ENCODE measurements around the gene WDR7.

Gene WDR7

DNA sequence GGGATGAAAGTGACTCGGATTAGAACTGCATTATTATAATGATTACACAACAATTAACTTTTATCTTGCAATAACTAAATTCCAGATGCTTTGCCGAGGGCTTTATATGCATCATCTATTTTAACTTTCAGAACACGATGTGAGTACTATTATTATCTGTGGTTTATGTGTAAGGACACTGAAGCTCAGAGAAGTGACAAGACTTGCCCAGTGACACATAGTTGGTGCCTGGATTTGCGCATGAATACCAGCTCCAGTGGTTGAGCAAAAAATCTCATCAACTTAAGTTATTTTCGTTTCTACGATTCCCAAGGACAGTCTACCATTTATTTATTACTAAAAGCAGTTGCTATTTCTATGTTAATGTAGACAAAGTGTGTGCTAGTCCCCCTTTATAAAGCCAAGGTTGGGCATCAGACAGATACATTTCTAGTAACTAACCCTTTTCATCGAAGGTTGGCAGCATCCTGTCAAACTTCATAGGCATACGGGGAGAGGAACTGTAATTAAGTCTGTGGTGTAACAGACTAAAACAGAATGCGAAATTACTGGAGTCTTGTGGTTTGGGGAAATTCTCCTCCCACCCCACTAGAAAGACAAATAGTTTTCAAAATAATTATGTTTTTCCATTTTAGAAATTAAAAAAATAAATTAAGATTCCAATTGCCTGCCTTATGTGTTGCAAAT is 422.5 kb downstream of the WDR7 start:
- Histone ChIP-seq H3K4me3 (ENCODE audit: low read length) (no peak overlapping the region), H3K4me1 (ENCODE audit: insufficient read depth, low read length) (peaks cover 9% of the 10 kb centered on the region), H3K36me3 (ENCODE audit: insufficient read depth, low read length) (no peaks in the 10 kb centered on the region), H2AFZ (ENCODE audit: low read depth, low read length) (no peak overlapping the region), H3K27me3 (ENCODE audit: insufficient read depth, low read length) (peaks cover 8% of the 10 kb centered on the region), H3K9me3 (ENCODE audit: low read length) (no peaks in the 10 kb centered on the region)

DNA sequence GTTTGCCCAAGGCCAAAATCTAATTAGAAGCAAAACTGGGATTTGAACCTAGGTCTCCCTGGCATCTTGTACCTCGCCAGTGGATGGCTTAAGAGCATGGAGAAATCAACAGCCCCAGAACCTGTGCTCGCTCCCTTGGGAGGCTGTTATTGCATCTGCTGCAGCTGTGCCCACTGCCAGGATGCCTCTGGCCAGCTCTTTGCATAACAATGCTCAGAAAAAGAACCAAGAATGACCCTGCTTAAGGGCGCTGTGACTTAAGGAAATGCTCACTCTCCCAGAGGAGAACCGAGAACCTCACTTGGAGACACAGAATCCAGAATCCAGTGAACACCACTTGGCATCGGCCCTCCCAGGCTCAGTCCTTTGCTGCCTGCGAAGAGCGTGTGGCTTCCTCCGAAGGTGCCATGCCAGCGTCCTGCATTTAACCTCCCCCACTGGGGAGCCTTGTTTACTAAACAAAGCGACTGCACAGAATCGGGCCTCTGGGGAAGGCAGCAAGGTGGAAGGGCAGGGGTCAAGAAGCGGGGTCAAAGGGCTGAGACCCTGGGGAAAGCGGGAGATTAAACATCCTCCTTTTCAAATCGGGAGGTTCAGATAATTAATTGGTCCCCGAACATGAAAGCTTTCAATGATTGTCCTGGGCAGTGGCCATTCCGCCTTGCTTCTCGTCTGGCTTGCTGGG is 424.7 kb downstream of the WDR7 start:
- Histone ChIP-seq H3K4me1 (ENCODE audit: insufficient read depth, low read length) (peaks cover 9% of the 10 kb centered on the region), H3K27me3 (ENCODE audit: insufficient read depth, low read length) (peaks cover 12% of the 10 kb centered on the region), H2AFZ (ENCODE audit: low read depth, low read length) (no peak overlapping the region)

DNA sequence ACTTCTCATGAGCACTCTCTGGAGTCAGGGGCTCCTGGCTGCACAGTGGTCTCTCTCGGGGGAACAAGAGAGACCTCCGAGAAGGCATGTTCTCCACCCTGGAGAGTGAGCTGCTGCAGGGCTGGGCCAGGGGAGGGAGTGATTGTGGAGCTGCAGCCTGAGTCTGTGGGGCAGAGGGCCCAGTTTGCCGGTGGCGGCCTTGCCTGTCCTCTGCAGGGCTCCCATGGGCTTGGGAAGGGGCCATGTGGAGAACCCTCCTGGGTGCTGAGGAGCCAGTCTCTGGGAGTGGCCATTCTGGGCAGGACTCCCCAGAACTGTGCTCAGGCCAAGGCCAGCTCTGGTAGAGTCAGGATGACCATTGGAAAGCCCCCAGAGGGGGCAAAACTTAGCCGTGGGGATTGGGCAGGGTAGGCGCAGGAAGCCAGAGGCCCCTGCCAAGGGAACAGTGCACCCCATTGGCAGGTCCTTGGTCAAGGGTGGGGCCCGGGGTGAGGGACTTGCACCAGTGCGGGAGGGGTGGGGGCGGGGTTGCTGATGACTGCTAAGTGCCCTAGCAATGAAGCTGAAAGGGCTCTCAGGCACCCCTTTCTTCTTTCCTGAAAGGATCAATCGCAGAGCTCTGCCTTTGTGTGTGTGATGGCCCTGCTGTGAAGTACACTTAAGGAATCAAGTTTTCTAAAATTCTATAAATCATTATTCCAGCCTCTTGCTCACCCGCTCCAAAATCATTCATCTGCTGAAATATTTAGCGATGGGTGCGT is 426.0 kb downstream of the WDR7 start:
- peaks cover 12% of the 10 kb centered on the region for H3K27me3 ChIP-seq (ENCODE audit: insufficient read depth, low read length)
- no peak overlapping the region for H2AFZ ChIP-seq (ENCODE audit: low read depth, low read length)
- peaks cover 9% of the 10 kb centered on the region for H3K4me1 ChIP-seq (ENCODE audit: insufficient read depth, low read length)
- H3K4me3 ChIP-seq (ENCODE audit: low read length): no peak overlapping the region
- no peaks in the 10 kb centered on the region for H3K9me3 ChIP-seq (ENCODE audit: low read length)
- H3K36me3 ChIP-seq (ENCODE audit: insufficient read depth, low read length): no peaks in the 10 kb centered on the region

More for the DNA sequence above, 424.7 kb downstream of the WDR7 start:
- no peak overlapping the region for H3K4me3 ChIP-seq (ENCODE audit: low read length)
- H3K9me3 ChIP-seq (ENCODE audit: low read length): no peaks in the 10 kb centered on the region
- no peaks in the 10 kb centered on the region for H3K36me3 ChIP-seq (ENCODE audit: insufficient read depth, low read length)

DNA sequence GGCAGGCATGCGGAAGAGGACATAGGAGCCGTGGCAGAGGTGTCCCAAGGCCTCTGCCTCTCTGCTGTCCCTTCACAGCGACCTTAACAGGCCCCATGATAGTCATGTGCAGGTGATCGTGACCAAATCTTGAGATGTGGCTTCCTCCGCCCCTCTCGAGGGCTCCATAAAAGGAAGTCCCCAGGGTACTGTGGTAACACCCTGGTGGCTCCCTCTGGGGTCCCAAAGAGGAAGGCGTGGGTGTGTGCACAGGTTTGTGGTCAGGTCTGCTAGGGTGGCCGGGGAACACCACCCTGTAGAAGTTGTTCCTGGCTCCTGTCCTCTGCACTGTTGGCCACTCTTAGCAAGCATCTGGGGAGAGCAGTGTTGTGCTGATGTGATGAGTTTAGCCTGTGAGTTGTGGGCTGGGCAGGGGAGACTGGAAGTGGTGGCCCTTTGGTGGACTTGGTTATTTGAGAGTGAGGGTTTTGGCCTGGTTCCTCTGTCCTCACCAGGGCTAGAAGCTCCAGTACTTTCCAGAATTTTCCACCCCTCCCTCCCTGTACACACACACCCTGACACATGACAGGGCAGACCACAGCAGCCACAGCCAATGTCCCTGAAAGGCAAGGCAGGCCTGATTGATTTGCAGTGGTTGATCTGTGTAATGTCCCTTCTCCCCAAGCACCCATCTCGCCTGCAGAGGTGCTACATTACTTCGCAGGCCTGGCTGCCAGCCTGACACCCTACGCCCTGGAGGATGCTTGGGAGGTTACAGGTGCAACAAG is 426.8 kb downstream of the WDR7 start:
- no peak overlapping the region for H2AFZ ChIP-seq (ENCODE audit: low read depth, low read length)
- H3K36me3 ChIP-seq (ENCODE audit: insufficient read depth, low read length): no peaks in the 10 kb centered on the region
- H3K9me3 ChIP-seq (ENCODE audit: low read length): no peaks in the 10 kb centered on the region
- peaks cover 12% of the 10 kb centered on the region for H3K27me3 ChIP-seq (ENCODE audit: insufficient read depth, low read length)
- H3K4me1 ChIP-seq (ENCODE audit: insufficient read depth, low read length): peaks cover 9% of the 10 kb centered on the region
- no peak overlapping the region for H3K4me3 ChIP-seq (ENCODE audit: low read length)

DNA sequence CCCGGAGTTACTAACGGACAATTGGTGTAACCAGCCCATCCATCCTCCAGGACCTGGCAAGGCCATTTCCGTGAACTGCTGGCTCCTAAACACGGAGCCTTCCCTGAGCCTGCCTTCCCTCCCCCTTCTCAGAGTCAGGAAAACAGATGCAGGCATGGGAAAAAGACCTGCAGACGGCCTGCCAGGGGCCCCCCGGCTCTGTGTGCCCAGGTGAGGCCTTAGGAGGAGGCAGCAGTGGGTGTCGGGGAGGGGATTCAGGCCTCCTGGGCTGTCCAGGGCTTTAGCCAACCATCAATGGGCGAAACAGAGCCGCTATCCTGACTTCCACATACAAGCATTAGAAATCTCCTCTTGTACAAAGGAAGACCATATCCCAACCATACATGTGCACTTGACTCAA is 427.5 kb downstream of the WDR7 start:
- H2AFZ ChIP-seq (ENCODE audit: low read depth, low read length): no peak overlapping the region
- H3K4me1 ChIP-seq (ENCODE audit: insufficient read depth, low read length): peaks cover 9% of the 10 kb centered on the region
- peaks cover 12% of the 10 kb centered on the region for H3K27me3 ChIP-seq (ENCODE audit: insufficient read depth, low read length)
- H3K4me3 ChIP-seq (ENCODE audit: low read length): no peak overlapping the region
- no peaks in the 10 kb centered on the region for H3K36me3 ChIP-seq (ENCODE audit: insufficient read depth, low read length)
- H3K9me3 ChIP-seq (ENCODE audit: low read length): peaks cover 2% of the 10 kb centered on the region

DNA sequence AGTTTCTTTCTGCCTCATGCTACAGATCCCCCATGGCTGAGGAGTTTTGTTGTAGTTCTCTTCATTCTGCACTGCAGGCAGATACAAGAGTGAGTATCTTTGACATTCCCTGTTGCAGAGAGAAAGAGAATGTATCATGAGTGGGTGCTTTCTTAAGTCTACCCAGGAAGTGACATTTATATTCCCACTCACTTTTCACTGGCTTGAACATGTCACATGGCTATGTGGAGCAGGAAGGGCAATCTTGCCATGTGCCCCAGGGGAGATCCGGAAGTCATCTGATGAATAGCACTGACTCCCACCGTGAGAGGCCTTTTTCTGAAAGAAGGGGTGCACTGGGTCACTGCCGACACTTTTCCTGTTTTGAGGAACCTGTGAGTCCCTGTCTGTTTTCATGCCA is 429.3 kb downstream of the WDR7 start:
- Histone ChIP-seq H3K9me3 (ENCODE audit: low read length) (peaks cover 2% of the 10 kb centered on the region), H3K4me3 (ENCODE audit: low read length) (no peak overlapping the region), H2AFZ (ENCODE audit: low read depth, low read length) (no peak overlapping the region), H3K36me3 (ENCODE audit: insufficient read depth, low read length) (no peaks in the 10 kb centered on the region), H3K4me1 (ENCODE audit: insufficient read depth, low read length) (peaks cover 5% of the 10 kb centered on the region), H3K27me3 (ENCODE audit: insufficient read depth, low read length) (peaks cover 15% of the 10 kb centered on the region)

DNA sequence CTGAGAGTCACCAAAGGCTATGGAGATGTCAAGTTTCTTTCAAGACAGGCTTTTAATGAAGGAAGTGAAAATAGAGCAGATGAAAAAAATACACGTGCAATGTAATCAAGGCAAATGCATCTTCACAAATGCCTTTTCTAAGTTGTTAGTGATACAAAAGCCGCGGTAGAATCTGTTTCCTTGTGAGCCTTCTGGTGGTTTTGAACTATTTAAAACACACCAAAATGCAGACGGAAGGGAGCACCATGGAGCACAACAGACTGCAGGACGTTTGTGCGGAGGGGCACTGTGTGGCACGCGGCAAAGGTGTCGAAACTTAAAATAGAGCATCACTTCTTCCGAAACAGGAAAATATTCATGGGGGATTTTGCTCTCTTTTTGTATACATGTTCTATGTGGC is 430.7 kb downstream of the WDR7 start:
- Histone ChIP-seq H3K9me3 (ENCODE audit: low read length) (peaks cover 2% of the 10 kb centered on the region), H3K27me3 (ENCODE audit: insufficient read depth, low read length) (peaks cover 11% of the 10 kb centered on the region), H3K36me3 (ENCODE audit: insufficient read depth, low read length) (no peaks in the 10 kb centered on the region), H3K4me1 (ENCODE audit: insufficient read depth, low read length) (no peaks in the 10 kb centered on the region), H2AFZ (ENCODE audit: low read depth, low read length) (no peak overlapping the region), H3K4me3 (ENCODE audit: low read length) (no peak overlapping the region)

DNA sequence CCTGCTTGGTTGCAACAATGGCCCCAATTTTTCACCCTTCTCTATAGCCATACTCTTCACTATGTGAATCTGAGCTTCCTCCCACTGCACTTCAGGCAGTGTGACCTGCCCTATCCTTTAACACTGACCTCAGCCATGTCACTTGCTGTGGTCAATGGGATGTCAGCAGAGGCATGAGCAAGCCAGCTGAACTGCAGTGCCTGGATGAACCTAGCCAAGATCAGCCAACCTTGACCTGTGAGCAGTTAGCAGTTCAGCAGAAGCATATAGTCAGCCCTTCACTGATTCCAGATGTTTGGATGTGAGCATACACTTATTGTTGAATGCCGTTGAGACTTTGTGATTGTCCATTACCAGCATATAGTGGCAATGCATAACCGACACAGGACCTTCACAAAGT is 432.3 kb downstream of the WDR7 start:
- Histone ChIP-seq H3K4me3 (ENCODE audit: low read length) (no peak overlapping the region), H3K27me3 (ENCODE audit: insufficient read depth, low read length) (peaks cover 9% of the 10 kb centered on the region), H3K36me3 (ENCODE audit: insufficient read depth, low read length) (no peaks in the 10 kb centered on the region), H2AFZ (ENCODE audit: low read depth, low read length) (no peak overlapping the region), H3K9me3 (ENCODE audit: low read length) (peaks cover 2% of the 10 kb centered on the region), H3K4me1 (ENCODE audit: insufficient read depth, low read length) (peaks cover 6% of the 10 kb centered on the region)

DNA sequence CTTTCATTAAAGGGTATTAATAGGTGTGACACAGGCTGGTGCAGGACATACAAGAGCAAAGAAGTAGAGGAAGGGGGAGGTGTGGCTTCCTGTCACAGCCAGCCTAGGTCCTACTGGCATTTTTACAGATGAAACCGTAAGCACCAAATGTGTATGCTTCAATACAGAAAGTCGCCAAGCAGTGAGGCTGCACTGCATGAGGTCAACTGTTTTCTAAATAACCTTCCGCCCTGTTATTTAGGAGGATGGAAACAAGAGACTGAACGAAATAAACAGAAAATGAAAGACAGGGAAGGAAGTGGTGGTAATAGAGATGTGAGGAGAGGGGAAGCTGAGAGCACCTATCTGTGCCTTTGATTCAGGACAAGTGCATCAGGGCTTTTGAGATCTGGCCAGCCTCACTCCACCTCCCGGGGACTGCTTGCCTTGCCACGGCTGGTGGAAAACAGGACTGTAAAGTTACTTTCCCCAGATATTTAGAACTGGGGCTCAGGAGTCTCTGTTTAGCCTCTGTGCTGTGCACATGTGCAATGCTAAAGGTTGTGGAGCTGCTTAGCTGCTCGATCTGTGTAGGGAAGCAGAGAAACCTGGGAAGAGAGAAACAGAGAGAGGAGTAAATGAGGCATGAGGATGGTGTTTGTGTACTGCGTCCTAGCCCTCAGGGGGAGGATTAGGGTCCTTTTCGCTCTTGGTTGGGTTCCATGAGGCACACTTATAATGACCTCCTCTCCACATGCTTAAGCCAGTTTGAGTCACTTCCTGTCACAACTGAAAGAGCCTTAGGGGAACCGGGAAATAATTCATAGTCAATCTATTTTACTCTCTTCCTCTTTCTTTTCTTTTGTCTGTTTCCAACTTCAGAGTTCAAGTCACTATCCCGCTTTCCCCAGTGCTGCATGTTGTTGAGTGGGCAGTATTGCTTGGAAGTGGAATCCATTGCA is 433.4 kb downstream of the WDR7 start:
- H3K4me3 ChIP-seq (ENCODE audit: low read length): no peak overlapping the region
- H3K9me3 ChIP-seq (ENCODE audit: low read length): peaks cover 2% of the 10 kb centered on the region
- H2AFZ ChIP-seq (ENCODE audit: low read depth, low read length): no peak overlapping the region
- H3K36me3 ChIP-seq (ENCODE audit: insufficient read depth, low read length): no peaks in the 10 kb centered on the region
- peaks cover 4% of the 10 kb centered on the region for H3K27me3 ChIP-seq (ENCODE audit: insufficient read depth, low read length)
- peaks cover 6% of the 10 kb centered on the region for H3K4me1 ChIP-seq (ENCODE audit: insufficient read depth, low read length)

DNA sequence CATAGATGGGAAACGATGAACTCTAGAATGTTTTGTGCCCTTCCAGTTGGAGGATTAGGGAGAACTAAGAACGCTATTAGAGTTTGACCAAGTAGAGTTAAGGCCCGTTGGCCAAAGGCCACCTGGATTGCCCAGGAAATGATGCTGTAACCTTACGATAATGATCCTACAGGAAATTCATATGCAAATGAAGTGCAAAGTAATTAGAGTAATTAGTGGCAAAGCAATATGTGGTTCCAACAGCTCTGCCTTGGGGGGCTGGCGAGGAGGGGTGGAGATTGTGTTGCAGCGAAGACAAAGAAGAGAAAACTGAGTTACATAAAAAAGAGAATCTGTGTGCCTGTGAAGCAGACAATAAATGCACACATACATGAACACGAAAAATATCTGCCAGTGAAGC is 434.2 kb downstream of the WDR7 start:
- H3K4me3 ChIP-seq (ENCODE audit: low read length): no peak overlapping the region
- peaks cover 2% of the 10 kb centered on the region for H3K9me3 ChIP-seq (ENCODE audit: low read length)
- H3K27me3 ChIP-seq (ENCODE audit: insufficient read depth, low read length): peaks cover 7% of the 10 kb centered on the region
- no peak overlapping the region for H2AFZ ChIP-seq (ENCODE audit: low read depth, low read length)
- H3K36me3 ChIP-seq (ENCODE audit: insufficient read depth, low read length): no peaks in the 10 kb centered on the region
- peaks cover 6% of the 10 kb centered on the region for H3K4me1 ChIP-seq (ENCODE audit: insufficient read depth, low read length)

DNA sequence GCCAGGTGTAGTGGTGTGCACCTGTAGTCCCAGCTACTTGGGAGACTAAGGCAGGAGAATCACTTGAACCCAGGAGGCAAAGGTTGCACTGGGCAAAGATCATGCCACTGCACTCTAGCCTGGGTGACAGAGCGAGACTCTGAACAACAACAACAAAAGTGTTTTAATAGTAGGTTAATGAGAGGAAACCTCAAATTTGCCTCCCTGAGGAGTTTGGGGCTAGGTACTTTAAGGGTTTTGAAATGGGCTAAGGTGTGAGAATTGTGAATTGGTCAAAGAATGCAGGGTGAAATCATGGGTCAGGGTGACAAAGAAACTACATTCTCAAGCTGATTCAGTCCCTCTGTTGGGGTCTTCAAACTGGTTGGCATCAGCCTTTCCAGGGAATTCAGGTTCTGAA is 435.0 kb downstream of the WDR7 start:
- H2AFZ ChIP-seq (ENCODE audit: low read depth, low read length): no peak overlapping the region
- H3K36me3 ChIP-seq (ENCODE audit: insufficient read depth, low read length): no peaks in the 10 kb centered on the region
- peaks cover 2% of the 10 kb centered on the region for H3K9me3 ChIP-seq (ENCODE audit: low read length)
- no peak overlapping the region for H3K4me3 ChIP-seq (ENCODE audit: low read length)
- peaks cover 7% of the 10 kb centered on the region for H3K27me3 ChIP-seq (ENCODE audit: insufficient read depth, low read length)
- H3K4me1 ChIP-seq (ENCODE audit: insufficient read depth, low read length): peaks cover 6% of the 10 kb centered on the region

Measured in neuron (in vitro differentiated cells).